EL (cell line): ENCODE measurements around the gene YPEL1.

Experiments used
- DNase-seq: peaks from one replicate; pipeline ENCODE4 v3.0.0-alpha.2; 2016

Gene YPEL1

GRCh38 chr22:21652547-21653545 is 82.7 kb downstream of the YPEL1 start:
- no peak for DNase-seq

- DNase-seq, result peak; percentile 91
These were observed 83.5 kb downstream of the YPEL1 start for GRCh38 chr22:21652010-21652546.

DNA sequence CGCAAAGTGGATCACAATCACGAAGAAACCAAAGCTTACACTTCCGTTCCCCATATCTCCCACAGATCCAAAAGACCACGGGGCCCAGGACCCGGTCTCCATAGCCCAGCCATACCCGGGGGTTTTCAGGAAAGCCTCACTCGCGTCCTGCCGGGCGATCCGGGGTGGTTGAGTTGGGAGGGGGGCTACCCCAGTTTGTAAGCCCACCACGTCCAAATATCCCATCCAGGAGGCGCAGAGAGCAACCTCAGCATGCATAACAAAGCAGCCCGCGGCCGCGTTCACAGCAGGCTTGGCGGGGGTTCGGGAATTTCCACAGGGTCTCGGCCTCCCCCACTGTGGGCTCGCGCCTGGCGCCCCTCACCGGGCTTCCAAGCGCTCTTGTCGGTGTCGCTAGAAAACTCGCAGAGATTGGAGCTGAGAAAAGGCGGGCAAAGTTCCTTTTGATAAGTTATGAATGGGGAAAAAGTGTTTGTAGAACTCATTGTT is 84.0 kb downstream of the YPEL1 start:
- DNase-seq, result peak; percentile 26

DNA sequence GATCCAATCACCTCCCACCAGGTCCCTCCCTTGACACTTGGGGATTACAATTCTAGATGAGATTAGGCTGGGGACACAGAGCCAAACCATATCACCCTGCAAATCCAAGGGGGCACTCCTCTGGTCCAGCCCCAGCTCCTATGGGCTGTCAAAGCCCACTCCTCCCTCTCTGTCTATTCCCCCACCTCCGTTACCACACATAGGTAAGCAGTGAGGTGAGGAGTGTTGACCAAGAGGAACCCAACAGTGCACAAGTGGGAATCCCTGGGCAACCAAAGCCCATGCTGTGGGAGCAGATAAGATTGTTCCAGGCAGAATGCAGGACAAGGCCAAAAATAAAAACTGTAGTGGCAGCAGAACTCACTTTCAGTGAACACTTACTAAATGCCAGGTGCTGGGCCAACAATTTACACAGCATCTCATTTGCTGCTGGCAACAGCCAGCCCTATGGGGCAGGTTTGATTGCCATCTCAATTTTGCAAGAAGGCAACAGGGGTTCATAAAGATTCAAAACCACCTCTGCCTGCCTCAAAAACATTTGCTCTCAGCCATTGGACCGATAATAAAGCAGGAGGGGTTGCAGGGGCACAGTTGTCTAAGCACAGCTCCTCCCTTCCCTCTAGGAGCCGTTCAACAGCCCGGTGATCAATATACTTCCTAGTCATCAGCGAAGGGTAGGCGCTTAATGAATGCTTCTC is 84.6 kb downstream of the YPEL1 start:
- DNase-seq, result no peak

DNA sequence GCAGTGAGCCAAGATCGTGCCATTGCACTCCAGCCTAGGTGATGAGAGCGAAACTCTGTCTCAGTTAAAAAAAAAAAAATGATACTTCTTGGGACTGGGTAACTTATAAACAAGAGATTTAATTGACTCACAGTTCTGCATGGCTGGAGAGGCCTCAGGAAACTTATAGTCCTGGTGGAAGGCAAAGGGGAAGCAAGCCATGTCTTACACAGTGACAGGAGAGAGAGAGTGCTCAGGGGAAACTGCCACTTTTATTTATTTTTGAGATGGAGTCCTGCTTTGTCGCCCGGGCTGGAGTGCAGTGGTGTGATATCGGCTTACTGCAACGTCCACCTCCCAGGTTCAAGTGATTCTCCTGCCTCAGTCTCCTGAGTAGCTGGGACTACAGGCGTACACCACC is 85.3 kb downstream of the YPEL1 start:
- no peak for DNase-seq
